ENCODE results near the gene TBC1D7.

DNA sequence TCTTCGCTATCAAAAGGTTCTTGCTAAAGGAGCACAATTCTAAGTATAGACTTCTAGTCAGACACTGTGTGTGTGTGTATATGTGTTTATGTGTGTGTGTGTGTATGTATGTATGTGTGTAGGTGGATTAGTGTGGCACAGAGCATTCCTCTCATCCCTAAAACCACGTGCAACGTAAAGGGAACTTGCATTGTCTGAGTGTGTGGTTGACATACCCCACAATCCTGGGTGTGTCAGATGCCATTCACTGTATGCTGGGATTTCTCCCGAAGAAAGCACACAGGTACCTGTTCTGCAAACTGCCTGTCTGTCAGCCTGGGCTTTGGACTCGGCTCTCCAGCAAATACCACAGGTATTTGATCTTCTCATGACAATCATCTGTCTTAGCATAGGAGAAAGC, 42.3 kb upstream of the TBC1D7 start:
- TF ChIP-seq, protein P1, sequence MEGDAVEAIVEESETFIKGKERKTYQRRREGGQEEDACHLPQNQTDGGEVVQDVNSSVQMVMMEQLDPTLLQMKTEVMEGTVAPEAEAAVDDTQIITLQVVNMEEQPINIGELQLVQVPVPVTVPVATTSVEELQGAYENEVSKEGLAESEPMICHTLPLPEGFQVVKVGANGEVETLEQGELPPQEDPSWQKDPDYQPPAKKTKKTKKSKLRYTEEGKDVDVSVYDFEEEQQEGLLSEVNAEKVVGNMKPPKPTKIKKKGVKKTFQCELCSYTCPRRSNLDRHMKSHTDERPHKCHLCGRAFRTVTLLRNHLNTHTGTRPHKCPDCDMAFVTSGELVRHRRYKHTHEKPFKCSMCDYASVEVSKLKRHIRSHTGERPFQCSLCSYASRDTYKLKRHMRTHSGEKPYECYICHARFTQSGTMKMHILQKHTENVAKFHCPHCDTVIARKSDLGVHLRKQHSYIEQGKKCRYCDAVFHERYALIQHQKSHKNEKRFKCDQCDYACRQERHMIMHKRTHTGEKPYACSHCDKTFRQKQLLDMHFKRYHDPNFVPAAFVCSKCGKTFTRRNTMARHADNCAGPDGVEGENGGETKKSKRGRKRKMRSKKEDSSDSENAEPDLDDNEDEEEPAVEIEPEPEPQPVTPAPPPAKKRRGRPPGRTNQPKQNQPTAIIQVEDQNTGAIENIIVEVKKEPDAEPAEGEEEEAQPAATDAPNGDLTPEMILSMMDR (conservative IDR thresholded peaks at IDR 0.05): no peak
- no peak for TF ChIP-seq ZFX (IDR thresholded peaks at IDR 0.05)

Measured in C4-2B (cell line).